HG03342 (cell line): ENCODE data around the gene POTEF.
"Not testable (repeated sequence)": the region's sequence is repeated elsewhere in the genome, so short reads cannot be mapped to it uniquely, and the experiment has no call there.

Experiments
- ATAC-seq: cut with Tn5 transposase; IDR thresholded peaks from one replicate; pipeline ENCODE4 v1.9.1; 2021; ENCODE audit warnings: mild to moderate bottlenecking, moderate library complexity; ENCODE audit not compliant: unreplicated experiment

Gene POTEF

GRCh38 chr2:130129120-130129829 lies at the start of gene POTEF:
Gene POTEF (minus strand): TSS chr2:130129222. CDS start chr2:130120515, 8,707 bp downstream.
- ATAC-seq: not testable (repeated sequence)

- not testable (repeated sequence) for ATAC-seq
Measured at GRCh38 chr2:130174866-130175265, 45.8 kb upstream of the POTEF start.

- no peak for ATAC-seq
Measured at GRCh38 chr2:130169896-130170295, 40.9 kb upstream of the POTEF start.

GRCh38 chr2:130169163-130169562 lies 40.1 kb upstream of the POTEF start:
- ATAC-seq: not testable (repeated sequence)

GRCh38 chr2:130166611-130167010 lies 37.6 kb upstream of the POTEF start:
- ATAC-seq: not testable (repeated sequence)

- ATAC-seq: no peak
Measured at GRCh38 chr2:130165293-130166016, 36.4 kb upstream of the POTEF start.

GRCh38 chr2:130162968-130163367 lies 33.9 kb upstream of the POTEF start:
- no peak for ATAC-seq

- ATAC-seq: not testable (repeated sequence)
Measured at GRCh38 chr2:130162486-130162885, 33.5 kb upstream of the POTEF start.

- not testable (repeated sequence) for ATAC-seq
Measured at GRCh38 chr2:130160838-130161705, 32.0 kb upstream of the POTEF start.

GRCh38 chr2:130160131-130160530 lies 31.1 kb upstream of the POTEF start:
- ATAC-seq: no peak

- not testable (repeated sequence) for ATAC-seq
Measured at GRCh38 chr2:130159376-130159775, 30.4 kb upstream of the POTEF start.

GRCh38 chr2:130158631-130159030 lies 29.6 kb upstream of the POTEF start:
- ATAC-seq: no peak

- ATAC-seq: peak; percentile 84
Measured at GRCh38 chr2:130157825-130158514, 28.9 kb upstream of the POTEF start.

- ATAC-seq: peak; percentile 25
Measured at GRCh38 chr2:130157354-130157753, 28.3 kb upstream of the POTEF start.

- no peak for ATAC-seq
Measured at GRCh38 chr2:130156624-130157004, 27.6 kb upstream of the POTEF start.

GRCh38 chr2:130155956-130156623 lies 27.1 kb upstream of the POTEF start:
- ATAC-seq: not testable (repeated sequence)

- ATAC-seq: no peak
Measured at GRCh38 chr2:130154773-130155765, 26.0 kb upstream of the POTEF start.

GRCh38 chr2:130154423-130154770 lies 25.4 kb upstream of the POTEF start:
- ATAC-seq: not testable (repeated sequence)
